Measurements from ENCODE around the gene LIME1. TPM values are rescaled to one million over a fixed set of nuclear protein-coding genes. Genes with fewer than 3 reads are reported as not detected.
"Not testable (repeated sequence)": the region's sequence is repeated elsewhere in the genome, so short reads cannot be mapped to it uniquely, and the experiment has no call there.

LIME1 gene
- total and polyA plus RNA-seq, 7 experiments from 2014 or later = 96.8 to 366 (median 107) TPM

- Histone ChIP-seq H3K27ac (ENCODE audit: low read depth, low read length) (no peak overlapping the region), H3K4me1 (ENCODE audit: control insufficient read depth in 2 of 2, insufficient read depth in 2 of 2, low read length in 2 of 2) (peaks cover 7 to 8% of the 10 kb centered on the region in 2 donors), H3K4me3 (ENCODE audit: low read length) (no peak overlapping the region), H3K36me3 (ENCODE audit: control insufficient read depth in 2 of 3, insufficient read depth in 3 of 3, low read length in 3 of 3) (peaks cover 5 to 69% (median 8%) of the 10 kb centered on the region in 3 experiments), H3K27me3 (ENCODE audit: control insufficient read depth in 2 of 2, insufficient read depth in 2 of 2, low read length in 2 of 2) (no peaks in the 10 kb centered on the region), H3K9me3 (ENCODE audit: control insufficient read depth in 2 of 3, low read length in 3 of 3) (peaks cover 0 to 22% (median 0%) of the 10 kb centered on the region in 3 experiments)
- no peaks in the 10 kb centered on the region for H3K27me3 Mint-ChIP-seq
- peaks cover 2 to 37% (median 17%) of the 10 kb centered on the region in 11 donors for H3K9me3 Mint-ChIP-seq
- no peak overlapping the region for H3K27ac Mint-ChIP-seq
- intact Hi-C loops (cut with micrococcal nuclease) = no loop called here
- peaks cover 29 to 59% (median 52%) of the 10 kb centered on the region in 7 donors for H3K4me1 Mint-ChIP-seq
- no peak for ATAC-seq
- CTCF ChIA-PET = no interaction called here
- DNase-seq = no peak
- POLR2A ChIA-PET = interaction anchor here (1.7 kb wide), 1 partner anchor 24 kb away, joined by 4 read pairs; no protein-coding TSS in a partner anchor
- H3K36me3 Mint-ChIP-seq = peaks cover 24 to 80% (median 68%) of the 10 kb centered on the region in 5 donors
- no peak overlapping the region for H3K4me3 Mint-ChIP-seq
These were observed 21.6 kb upstream of the LIME1 start for GRCh38 chr20:63714858-63715257.

- Mint-ChIP-seq H3K36me3 (peaks cover 18 to 71% (median 54%) of the 10 kb centered on the region in 5 donors), H3K4me1 (peaks cover 15 to 55% (median 43%) of the 10 kb centered on the region in 7 donors), H3K4me3 (peak overlapping the region in 1 of 10 donors; percentile 56), H3K27me3 (no peaks in the 10 kb centered on the region), H3K27ac (peak overlapping the region in 3 of 9 donors; percentile 10 to 42 (median 22)), H3K9me3 (peaks cover 2 to 41% (median 16%) of the 10 kb centered on the region in 11 donors)
- no peaks in the 10 kb centered on the region for H3K27me3 ChIP-seq (ENCODE audit: control insufficient read depth in 2 of 2, insufficient read depth in 2 of 2, low read length in 2 of 2)
- H3K36me3 ChIP-seq (ENCODE audit: control insufficient read depth in 2 of 3, insufficient read depth in 3 of 3, low read length in 3 of 3) = peaks cover 3 to 59% (median 5%) of the 10 kb centered on the region in 3 experiments
- peaks cover 0 to 22% (median 0%) of the 10 kb centered on the region in 3 experiments for H3K9me3 ChIP-seq (ENCODE audit: control insufficient read depth in 2 of 3, low read length in 3 of 3)
- ChIA-PET POLR2A (interaction anchor here (0.6 to 1.0 kb wide), 5 partner anchors 8 to 203 kb away, joined by 3 to 6 read pairs (median 3); partner anchors contain the start of genes ARFRP1 and ZGPAT), CTCF (interaction anchor here (1.2 to 1.3 kb wide), 2 partner anchors 11 to 17 kb away, joined by 3 to 4 read pairs; partner anchors contain the start of genes ARFRP1, LIME1 and ZGPAT)
- no peak for ATAC-seq
- no peak for DNase-seq
- H3K27ac ChIP-seq (ENCODE audit: low read depth, low read length) = no peak overlapping the region
- intact Hi-C loops (cut with micrococcal nuclease) = no loop called here
- H3K4me1 ChIP-seq (ENCODE audit: control insufficient read depth in 2 of 2, insufficient read depth in 2 of 2, low read length in 2 of 2) = peaks cover 0 to 8% of the 10 kb centered on the region in 2 donors
- H3K4me3 ChIP-seq (ENCODE audit: low read length) = no peak overlapping the region
These were observed 17.5 kb upstream of the LIME1 start for GRCh38 chr20:63718996-63719395.

GRCh38 chr20:63722967-63723622 is 13.4 kb upstream of the LIME1 start:
- DNase-seq; intact Hi-C loops (cut with micrococcal nuclease); H3K27ac ChIP-seq (ENCODE audit: low read depth, low read length); H3K27me3 ChIP-seq (ENCODE audit: control insufficient read depth in 2 of 2, insufficient read depth in 2 of 2, low read length in 2 of 2); H3K4me3 Mint-ChIP-seq; H3K4me3 ChIP-seq (ENCODE audit: low read length); ATAC-seq; H3K27me3 Mint-ChIP-seq; H3K9me3 ChIP-seq (ENCODE audit: control insufficient read depth in 2 of 3, low read length in 3 of 3): not testable (repeated sequence)
- Histone ChIP-seq H3K4me1 (ENCODE audit: control insufficient read depth in 2 of 2, insufficient read depth in 2 of 2, low read length in 2 of 2) (peaks cover 16 to 17% of the 10 kb centered on the region in 2 donors), H3K36me3 (ENCODE audit: control insufficient read depth in 2 of 3, insufficient read depth in 3 of 3, low read length in 3 of 3) (peaks cover 0 to 32% (median under 1%) of the 10 kb centered on the region in 3 experiments)
- H3K9me3 Mint-ChIP-seq = peaks cover 4 to 34% (median 13%) of the 10 kb centered on the region in 11 donors
- peak overlapping the region in 3 of 9 donors; percentile 2 to 59 (median 45) for H3K27ac Mint-ChIP-seq
- CTCF ChIA-PET = interaction anchor here (1.3 to 1.5 kb wide), 2 partner anchors 13 to 17 kb away, joined by 3 read pairs; partner anchors contain the start of gene LIME1
- POLR2A ChIA-PET = interaction anchor here (0.8 to 1.1 kb wide), 2 partner anchors 13 to 14 kb away, joined by 3 read pairs; no protein-coding TSS in a partner anchor
- peaks cover 18 to 61% (median 39%) of the 10 kb centered on the region in 5 donors for H3K36me3 Mint-ChIP-seq
- peaks cover 23 to 56% (median 38%) of the 10 kb centered on the region in 7 donors for H3K4me1 Mint-ChIP-seq

- Mint-ChIP-seq H3K36me3 (peaks cover 8 to 41% (median 21%) of the 10 kb centered on the region in 5 donors), H3K4me3 (peak overlapping the region in 1 of 10 donors; percentile 27), H3K4me1 (peaks cover 18 to 41% (median 32%) of the 10 kb centered on the region in 7 donors), H3K9me3 (peaks cover 0 to 16% (median 4%) of the 10 kb centered on the region in 11 donors)
- not testable (repeated sequence) for H3K27me3 ChIP-seq (ENCODE audit: control insufficient read depth in 2 of 2, insufficient read depth in 2 of 2, low read length in 2 of 2); H3K27ac Mint-ChIP-seq; ATAC-seq; H3K27me3 Mint-ChIP-seq; DNase-seq; H3K9me3 ChIP-seq (ENCODE audit: control insufficient read depth in 2 of 3, low read length in 3 of 3)
- peak overlapping the region; percentile 24 for H3K27ac ChIP-seq (ENCODE audit: low read depth, low read length)
- H3K4me1 ChIP-seq (ENCODE audit: control insufficient read depth in 2 of 2, insufficient read depth in 2 of 2, low read length in 2 of 2) = peaks cover 43 to 56% of the 10 kb centered on the region in 2 donors
- intact Hi-C loops (cut with micrococcal nuclease) = loop anchor here (1.0 to 10.0 kb wide), 5 partner anchors 9 to 935 kb away; partner anchors contain the start of genes ARFRP1 (in 2 of the 2), ABHD16B (in 1 of the 2), MRGBP (in 1 of the 2) and SLC2A4RG (in 1 of the 2)
- CTCF ChIA-PET = interaction anchor here (0.6 to 0.8 kb wide), 3 partner anchors 10 to 135 kb away, joined by 3 to 5 read pairs (median 3); no protein-coding TSS in a partner anchor
- POLR2A ChIA-PET = interaction anchor here (0.8 to 3.8 kb wide), 6 partner anchors 7 to 34 kb away, joined by 3 to 24 read pairs (median 4); partner anchors contain the start of genes ARFRP1, LIME1, SLC2A4RG and TNFRSF6B
- H3K4me3 ChIP-seq (ENCODE audit: low read length) = peak overlapping the region; percentile 36
- peaks cover 0 to 26% (median 0%) of the 10 kb centered on the region in 3 experiments for H3K36me3 ChIP-seq (ENCODE audit: control insufficient read depth in 2 of 3, insufficient read depth in 3 of 3, low read length in 3 of 3)
These were observed 6.2 kb upstream of the LIME1 start for GRCh38 chr20:63730189-63730733.

GRCh38 chr20:63731410-63731809 is 5.1 kb upstream of the LIME1 start:
- POLR2A ChIA-PET = interaction anchor here (0.6 to 1.0 kb wide), 2 partner anchors 24 to 176 kb away, joined by 4 read pairs; partner anchors contain the start of genes ARFRP1 and ZGPAT
- intact Hi-C loops (cut with micrococcal nuclease) = loop anchor here (2.0 to 10.0 kb wide), 3 partner anchors 25 to 937 kb away; partner anchors contain the start of genes ABHD16B (in 1 of the 2), ARFRP1 (in 1 of the 2), MRGBP (in 1 of the 2) and TPD52L2 (in 1 of the 2)

More at GRCh38 chr20:63731410-63731809, 5.1 kb upstream of the LIME1 start:
- CTCF ChIA-PET = no interaction called here
- Histone ChIP-seq H3K4me3 (ENCODE audit: low read length) (peak overlapping the region; percentile 49), H3K36me3 (ENCODE audit: control insufficient read depth in 2 of 3, insufficient read depth in 3 of 3, low read length in 3 of 3) (peaks cover 0 to 34% (median 0%) of the 10 kb centered on the region in 3 experiments), H3K27me3 (ENCODE audit: control insufficient read depth in 2 of 2, insufficient read depth in 2 of 2, low read length in 2 of 2) (no peaks in the 10 kb centered on the region), H3K4me1 (ENCODE audit: control insufficient read depth in 2 of 2, insufficient read depth in 2 of 2, low read length in 2 of 2) (peaks cover 53 to 67% of the 10 kb centered on the region in 2 donors), H3K9me3 (ENCODE audit: control insufficient read depth in 2 of 3, low read length in 3 of 3) (no peaks in the 10 kb centered on the region), H3K27ac (ENCODE audit: low read depth, low read length) (no peak overlapping the region)
- no peak overlapping the region for H3K4me3 Mint-ChIP-seq
- peaks cover 0 to 5% (median 0%) of the 10 kb centered on the region in 11 donors for H3K9me3 Mint-ChIP-seq
- peaks cover 26 to 49% (median 41%) of the 10 kb centered on the region in 7 donors for H3K4me1 Mint-ChIP-seq
- H3K36me3 Mint-ChIP-seq = peaks cover 4 to 39% (median 18%) of the 10 kb centered on the region in 5 donors
- H3K27ac Mint-ChIP-seq = no peak overlapping the region
- no peaks in the 10 kb centered on the region for H3K27me3 Mint-ChIP-seq
- ATAC-seq = no peak
- no peak for DNase-seq

Measured in naive thymus-derived CD4-positive, alpha-beta T cell (primary cell).